ENCODE results near the gene NCAM2.
A peak's percentile ranks its signal among the peaks of the same experiment; 100 is the strongest.

DNA sequence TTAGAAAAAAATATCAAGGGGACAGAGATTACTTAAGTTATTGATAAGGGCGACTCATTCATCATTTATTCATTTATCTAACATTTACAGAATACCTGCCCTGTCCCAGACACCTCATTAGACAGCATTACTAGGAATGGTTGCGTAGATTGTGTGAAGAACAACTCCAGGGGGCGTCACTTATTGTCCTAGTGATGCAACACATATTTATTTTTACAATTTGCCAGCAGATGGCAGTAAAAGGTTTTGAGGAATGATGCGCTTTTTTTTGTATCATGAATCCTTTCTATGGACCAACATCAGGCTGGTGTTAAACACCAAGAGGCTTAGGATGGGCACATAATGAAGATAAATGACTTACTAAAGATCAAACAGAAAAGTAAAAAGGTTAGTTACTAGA lies 5.5 kb downstream of the NCAM2 start:
- TF ChIP-seq, protein P1, sequence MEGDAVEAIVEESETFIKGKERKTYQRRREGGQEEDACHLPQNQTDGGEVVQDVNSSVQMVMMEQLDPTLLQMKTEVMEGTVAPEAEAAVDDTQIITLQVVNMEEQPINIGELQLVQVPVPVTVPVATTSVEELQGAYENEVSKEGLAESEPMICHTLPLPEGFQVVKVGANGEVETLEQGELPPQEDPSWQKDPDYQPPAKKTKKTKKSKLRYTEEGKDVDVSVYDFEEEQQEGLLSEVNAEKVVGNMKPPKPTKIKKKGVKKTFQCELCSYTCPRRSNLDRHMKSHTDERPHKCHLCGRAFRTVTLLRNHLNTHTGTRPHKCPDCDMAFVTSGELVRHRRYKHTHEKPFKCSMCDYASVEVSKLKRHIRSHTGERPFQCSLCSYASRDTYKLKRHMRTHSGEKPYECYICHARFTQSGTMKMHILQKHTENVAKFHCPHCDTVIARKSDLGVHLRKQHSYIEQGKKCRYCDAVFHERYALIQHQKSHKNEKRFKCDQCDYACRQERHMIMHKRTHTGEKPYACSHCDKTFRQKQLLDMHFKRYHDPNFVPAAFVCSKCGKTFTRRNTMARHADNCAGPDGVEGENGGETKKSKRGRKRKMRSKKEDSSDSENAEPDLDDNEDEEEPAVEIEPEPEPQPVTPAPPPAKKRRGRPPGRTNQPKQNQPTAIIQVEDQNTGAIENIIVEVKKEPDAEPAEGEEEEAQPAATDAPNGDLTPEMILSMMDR (IDR thresholded peaks at IDR 0.05; ENCODE audit: extremely low read depth in 1 of 2, insufficient read depth in 1 of 2, low read depth in 1 of 2, low read length in 2 of 2), result peak; percentile 17 to 27
- TF ChIP-seq, protein P2, sequence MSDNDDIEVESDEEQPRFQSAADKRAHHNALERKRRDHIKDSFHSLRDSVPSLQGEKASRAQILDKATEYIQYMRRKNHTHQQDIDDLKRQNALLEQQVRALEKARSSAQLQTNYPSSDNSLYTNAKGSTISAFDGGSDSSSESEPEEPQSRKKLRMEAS (IDR thresholded peaks at IDR 0.05; ENCODE audit: insufficient read depth, insufficient read length), result no peak
- TF ChIP-seq EZH2 (IDR thresholded peaks at IDR 0.05; ENCODE audit: borderline replicate concordance, low read depth, low read length, severe bottlenecking) (no peak), POLR2A (IDR thresholded peaks at IDR 0.05; ENCODE audit: low read depth, low read length) (no peak), POLR2AphosphoS5 (IDR thresholded peaks at IDR 0.05; ENCODE audit: insufficient read depth, low read depth, low read length) (no peak), JUN (IDR thresholded peaks at IDR 0.05; ENCODE audit: borderline replicate concordance, insufficient read depth, insufficient read length, low read depth) (no peak), FOS (IDR thresholded peaks at IDR 0.05; ENCODE audit: borderline replicate concordance, insufficient read depth, low read length) (no peak)
